WERI-Rb-1 (cell line): ENCODE measurements around the gene SEC14L3.

ENCODE experiments used
- DNase-seq: peaks from one replicate; pipeline ENCODE4 v3.0.0-alpha.2; 2020
- H3K27ac ChIP-seq: fragments of 250-450 bp; sonication (Bioruptor Pico); 2 replicates; pipeline ENCODE4 v1.5.1; 2020; ENCODE audit warnings: mild to moderate bottlenecking, moderate library complexity
- H3K27me3 ChIP-seq: fragments of 250-450 bp; sonication (Bioruptor Pico); 2 replicates; pipeline ENCODE4 v1.5.1; 2021; ENCODE audit warnings: mild to moderate bottlenecking, low read depth, moderate library complexity; ENCODE audit not compliant: insufficient read depth, severe bottlenecking
- H3K36me3 ChIP-seq: fragments of 250-450 bp; sonication (Bioruptor Pico); 2 replicates; pipeline ENCODE4 v1.5.1; 2020; ENCODE audit warnings: mild to moderate bottlenecking, moderate library complexity
- H3K4me3 ChIP-seq: 2 replicates; pipeline ENCODE4 v1.5.1; 2011; ENCODE audit warnings: low read depth, mild to moderate bottlenecking, control low read depth, low read length
- H3K9me3 ChIP-seq: fragments of 250-450 bp; sonication (Bioruptor Pico); 2 replicates; pipeline ENCODE4 v1.5.1; 2021; ENCODE audit warnings: mild to moderate bottlenecking, moderate library complexity; ENCODE audit not compliant: severe bottlenecking
- CTCF ChIP-seq: IDR thresholded peaks from 2 replicates; pipeline ENCODE4 v1.5.1; 2011; ENCODE audit warnings: low read depth, mild to moderate bottlenecking, control low read depth, inconsistent platforms, low read length

SEC14L3 gene

GRCh38 chr22:30503551-30503950 is 31.7 kb upstream of the SEC14L3 start:
- Histone ChIP-seq H3K4me3 (no peak overlapping the region), H3K9me3 (no peaks in the 10 kb centered on the region), H3K27me3 (no peaks in the 10 kb centered on the region), H3K27ac (no peak overlapping the region), H3K36me3 (no peaks in the 10 kb centered on the region)
- DNase-seq, result no peak
- no peak for TF ChIP-seq CTCF

GRCh38 chr22:30502911-30503310 is 31.1 kb upstream of the SEC14L3 start:
- TF ChIP-seq CTCF, result no peak
- no peak for DNase-seq
- no peaks in the 10 kb centered on the region for H3K27me3 ChIP-seq

GRCh38 chr22:30502153-30502552 is 30.3 kb upstream of the SEC14L3 start:
- no peak for DNase-seq
- no peak for TF ChIP-seq CTCF
- H3K27ac ChIP-seq, result no peak overlapping the region
- H3K4me3 ChIP-seq, result no peak overlapping the region
- no peaks in the 10 kb centered on the region for H3K27me3 ChIP-seq
- H3K9me3 ChIP-seq, result no peaks in the 10 kb centered on the region
- H3K36me3 ChIP-seq, result no peaks in the 10 kb centered on the region

More at GRCh38 chr22:30502911-30503310, 31.1 kb upstream of the SEC14L3 start:
- Histone ChIP-seq H3K36me3 (no peaks in the 10 kb centered on the region), H3K9me3 (no peaks in the 10 kb centered on the region), H3K27ac (no peak overlapping the region), H3K4me3 (no peak overlapping the region)

- Histone ChIP-seq H3K27ac (no peak overlapping the region), H3K9me3 (no peaks in the 10 kb centered on the region), H3K36me3 (no peaks in the 10 kb centered on the region), H3K4me3 (no peak overlapping the region), H3K27me3 (no peaks in the 10 kb centered on the region)
- DNase-seq, result no peak
- TF ChIP-seq CTCF, result no peak
Observed at GRCh38 chr22:30500628-30501027, 28.8 kb upstream of the SEC14L3 start.

GRCh38 chr22:30497466-30498150 is 25.8 kb upstream of the SEC14L3 start:
- no peak overlapping the region for H3K27ac ChIP-seq
- H3K4me3 ChIP-seq, result no peak overlapping the region
- no peaks in the 10 kb centered on the region for H3K36me3 ChIP-seq
- no peak for TF ChIP-seq CTCF
- no peaks in the 10 kb centered on the region for H3K9me3 ChIP-seq
- DNase-seq, result no peak
- no peaks in the 10 kb centered on the region for H3K27me3 ChIP-seq

GRCh38 chr22:30495041-30495784 is 23.4 kb upstream of the SEC14L3 start:
- no peaks in the 10 kb centered on the region for H3K36me3 ChIP-seq
- TF ChIP-seq CTCF, result no peak
- no peak for DNase-seq

More at GRCh38 chr22:30495041-30495784, 23.4 kb upstream of the SEC14L3 start:
- Histone ChIP-seq H3K9me3 (no peaks in the 10 kb centered on the region), H3K27ac (no peak overlapping the region), H3K27me3 (no peaks in the 10 kb centered on the region), H3K4me3 (no peak overlapping the region)
